ENCODE data around the gene HEPN1.
A peak's percentile ranks its signal among the peaks of the same experiment; 100 is the strongest.
"Not testable (repeated sequence)": the region's sequence is repeated elsewhere in the genome, so short reads cannot be mapped to it uniquely, and the experiment has no call there.

The HEPN1 gene

DNA sequence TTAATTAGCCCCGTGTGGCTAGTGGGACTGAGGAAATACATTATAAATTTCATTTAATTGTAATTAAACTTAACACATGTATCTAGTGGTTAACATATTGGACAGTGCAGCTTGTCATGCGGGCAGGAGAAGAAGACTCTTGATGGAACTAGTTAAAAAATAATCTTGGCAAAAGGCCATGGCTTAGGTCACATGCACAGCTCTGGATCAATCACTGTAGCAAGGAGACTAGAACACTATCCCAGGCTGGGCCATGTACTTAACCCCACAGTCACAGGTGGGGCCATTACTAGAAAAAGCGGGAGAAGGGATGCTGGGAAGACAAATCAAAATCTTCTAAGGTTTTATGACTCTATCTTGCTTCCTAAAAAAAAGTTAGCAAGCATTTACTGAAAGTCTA, 25.5 kb downstream of the HEPN1 start:
- no peak for DNase-seq

- no peak for DNase-seq
These were observed 26.8 kb downstream of the HEPN1 start for GRCh38 chr11:124945826-124946225.

DNA sequence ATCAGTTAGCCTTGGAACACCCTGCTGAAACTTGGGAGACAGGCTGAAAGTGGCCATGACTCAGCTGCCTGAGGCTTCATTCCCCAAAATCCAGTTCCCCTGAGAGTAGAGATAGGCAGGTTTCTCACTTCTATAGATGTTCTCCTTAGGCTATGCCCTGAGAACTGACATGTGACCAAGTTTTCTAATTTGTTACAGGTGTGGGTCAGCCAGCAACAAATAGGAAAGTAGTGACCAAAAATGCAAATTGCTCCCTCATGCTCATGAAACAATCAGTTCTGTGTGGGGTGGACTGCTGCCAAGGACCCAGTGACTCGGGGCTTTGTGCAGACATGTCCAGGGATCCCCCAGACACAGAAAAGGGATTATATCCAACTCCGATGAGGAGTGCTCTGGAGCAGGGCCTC, 27.7 kb downstream of the HEPN1 start:
- no peak for DNase-seq

- DNase-seq: no peak
These were observed 31.7 kb downstream of the HEPN1 start for GRCh38 chr11:124950601-124951330.

GRCh38 chr11:124951341-124951740, 32.3 kb downstream of the HEPN1 start:
- no peak for DNase-seq

- DNase-seq: peak; percentile 92 to 94
These were observed 34.9 kb downstream of the HEPN1 start, which contains the start of gene CCDC15 for GRCh38 chr11:124953753-124954589. CCDC15 (plus strand) TSS chr11:124954202; CDS start chr11:124954733, 531 bp downstream.

GRCh38 chr11:124954590-124954955, 35.5 kb downstream of the HEPN1 start:
- no peak for DNase-seq

DNA sequence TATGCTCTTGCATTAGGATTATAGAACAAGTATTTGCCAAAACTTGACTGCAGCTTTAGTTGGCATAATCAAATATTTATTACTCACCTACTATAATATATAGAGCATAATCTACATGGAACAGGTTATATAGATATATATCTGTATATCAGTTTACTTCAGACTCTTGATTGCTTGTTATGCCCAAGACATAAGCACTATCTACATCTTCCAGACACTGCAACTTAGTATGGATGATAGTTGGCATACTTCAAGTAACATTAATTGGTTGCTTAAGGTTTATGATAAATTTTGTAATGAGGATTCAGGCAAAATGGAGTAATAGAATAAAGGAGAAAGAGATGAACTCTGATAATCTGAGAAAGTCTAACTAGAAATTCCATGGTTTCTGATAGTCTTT, 36.0 kb downstream of the HEPN1 start:
- no peak for DNase-seq

GRCh38 chr11:124961972-124962609, 43.0 kb downstream of the HEPN1 start:
- DNase-seq: peak; percentile 76 to 83

DNA sequence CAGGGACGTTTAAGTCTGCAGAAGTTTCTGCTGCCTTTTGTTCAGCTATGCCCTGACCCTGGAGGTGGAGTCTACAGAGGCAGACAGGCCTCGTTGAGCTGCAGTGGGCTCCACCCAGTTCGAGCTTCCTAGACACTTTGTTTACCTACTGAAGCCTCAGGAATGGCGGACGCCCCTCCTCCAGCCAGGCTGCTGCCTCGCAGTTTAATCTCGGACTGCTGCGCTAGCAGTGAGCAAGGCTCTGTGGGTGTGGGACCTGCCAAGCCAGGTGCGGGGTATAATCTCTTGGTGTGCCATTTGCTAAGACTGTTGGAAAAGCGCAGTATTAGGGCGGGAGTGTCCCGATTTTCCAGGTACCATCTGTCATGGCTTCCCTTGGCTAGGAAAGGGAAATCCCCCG, 49.1 kb downstream of the HEPN1 start:
- not testable (repeated sequence) for DNase-seq
